OCI-LY1 (cell line): Measurements from ENCODE around the gene CDPF1.
"Not testable (repeated sequence)": the region's sequence is repeated elsewhere in the genome, so short reads cannot be mapped to it uniquely, and the experiment has no call there.

Experiments used
- H2AFZ ChIP-seq: fragments of 200-600 bp; sonication (generic), shearing (Covaris generic); 2 replicates; pipeline ENCODE4 v1.6.0; 2014; ENCODE audit warnings: antibody characterized with exemption, mild to moderate bottlenecking, low read length
- H3F3A ChIP-seq: fragments of 200-600 bp; sonication (generic), shearing (Covaris generic); 2 replicates; pipeline ENCODE4 v1.6.0; 2014; ENCODE audit warnings: mild to moderate bottlenecking, antibody characterized with exemption, low read length, moderate library complexity; ENCODE audit not compliant: insufficient read depth
- H3K27ac ChIP-seq: fragments of 200-600 bp; sonication (generic); 2 replicates; pipeline ENCODE4 v1.5.1; 2014; ENCODE audit warnings: low read length, mixed run types, mild to moderate bottlenecking, low read depth; ENCODE audit not compliant: poor library complexity, severe bottlenecking
- H3K27me3 ChIP-seq: fragments of 200-600 bp; sonication (generic); 2 replicates; pipeline ENCODE4 v1.6.0; 2014; ENCODE audit warnings: antibody characterized with exemption, mild to moderate bottlenecking, low read length, moderate library complexity; ENCODE audit not compliant: insufficient read depth
- H3K36me3 ChIP-seq: fragments of 200-600 bp; sonication (generic); 2 replicates; pipeline ENCODE4 v1.6.1; 2014; ENCODE audit warnings: mild to moderate bottlenecking, antibody characterized with exemption, low read length, moderate library complexity, mixed read lengths; ENCODE audit not compliant: insufficient read depth
- H3K4me1 ChIP-seq: fragments of 200-600 bp; sonication (generic); 2 replicates; pipeline ENCODE4 v1.5.1; 2014; ENCODE audit warnings: mild to moderate bottlenecking, low read length, moderate library complexity; ENCODE audit not compliant: insufficient read depth, severe bottlenecking
- H3K4me2 ChIP-seq: fragments of 200-600 bp; sonication (generic), shearing (Covaris generic); 2 replicates; pipeline ENCODE4 v1.6.1; 2014; ENCODE audit warnings: low read length
- H3K4me3 ChIP-seq: fragments of 200-600 bp; sonication (generic); 2 replicates; pipeline ENCODE4 v1.5.1; 2014; ENCODE audit warnings: low read length, low read depth, mild to moderate bottlenecking, mixed read lengths; ENCODE audit not compliant: poor library complexity, severe bottlenecking
- H3K79me2 ChIP-seq: fragments of 200-600 bp; shearing (Covaris generic); 2 replicates; pipeline ENCODE4 v1.6.1; 2016; ENCODE audit warnings: mixed run types, low read length, mixed read lengths; ENCODE audit not compliant: insufficient read depth
- H3K9ac ChIP-seq: fragments of 200-600 bp; sonication (generic), shearing (Covaris generic); 2 replicates; pipeline ENCODE4 v1.6.1; 2014; ENCODE audit warnings: mild to moderate bottlenecking, low read length, mixed read lengths
- H3K9me2 ChIP-seq: fragments of 200-600 bp; sonication (generic), shearing (Covaris generic); 2 replicates; pipeline ENCODE4 v1.6.1; 2014; ENCODE audit warnings: low read depth, mild to moderate bottlenecking, low read length, mixed read lengths
- H3K9me3 ChIP-seq: fragments of 200-600 bp; shearing (Covaris generic); 2 replicates; pipeline ENCODE4 v1.6.1; 2014; ENCODE audit warnings: low read length, mixed read lengths
- H4K20me1 ChIP-seq: fragments of 200-600 bp; sonication (generic), shearing (Covaris generic); 2 replicates; pipeline ENCODE4 v1.6.0; 2016; ENCODE audit warnings: mild to moderate bottlenecking, low read length; ENCODE audit not compliant: insufficient read depth
- CTCF ChIP-seq: fragments of 200-600 bp; sonication (generic), shearing (Covaris generic); IDR thresholded peaks from 2 replicates; pipeline ENCODE4 v1.5.1; 2017; ENCODE audit warnings: mild to moderate bottlenecking, antibody characterized with exemption, low read length, moderate library complexity, mixed read lengths
- EZH2 ChIP-seq: fragments of 200-600 bp; sonication (generic), shearing (Covaris generic); IDR thresholded peaks from 2 replicates; pipeline ENCODE4 v1.8.0; 2017; ENCODE audit warnings: borderline replicate concordance, mixed run types, mild to moderate bottlenecking, antibody characterized with exemption, low read length, moderate library complexity, mixed read lengths

Gene CDPF1

GRCh38 chr22:46267431-46268279, 17.6 kb upstream of the CDPF1 start, which contains the start of gene TTC38:
Gene TTC38, plus strand, starts transcription at chr22:46268008. Its CDS starts 32 bp downstream, at chr22:46268040.
- H3K79me2 ChIP-seq = no peaks in the 10 kb centered on the region
- H2AFZ ChIP-seq = no peak within 1 kb of the TSS
- H4K20me1 ChIP-seq = no peaks in the 10 kb centered on the region
- H3K4me3 ChIP-seq = peak within 1 kb of the TSS; percentile 58
- H3K4me1 ChIP-seq = peaks cover 6% of the 10 kb centered on the region
- H3K9me2 ChIP-seq = no peaks in the 10 kb centered on the region
- no peak within 1 kb of the TSS for H3K27ac ChIP-seq
- peak within 1 kb of the TSS; percentile 12; the same call in 1 of the 2 replicates for H3K9ac ChIP-seq
- no peaks in the 10 kb centered on the region; the same call in 1 of the 2 replicates for H3K36me3 ChIP-seq
- peaks cover 7% of the 10 kb centered on the region; the same call in 1 of the 2 replicates for H3K9me3 ChIP-seq
- TF ChIP-seq CTCF = no peak
- H3K4me2 ChIP-seq = peak within 1 kb of the TSS; percentile 54
- H3K27me3 ChIP-seq = peaks cover 7% of the 10 kb centered on the region
- H3F3A ChIP-seq = no peaks in the 10 kb centered on the region

DNA sequence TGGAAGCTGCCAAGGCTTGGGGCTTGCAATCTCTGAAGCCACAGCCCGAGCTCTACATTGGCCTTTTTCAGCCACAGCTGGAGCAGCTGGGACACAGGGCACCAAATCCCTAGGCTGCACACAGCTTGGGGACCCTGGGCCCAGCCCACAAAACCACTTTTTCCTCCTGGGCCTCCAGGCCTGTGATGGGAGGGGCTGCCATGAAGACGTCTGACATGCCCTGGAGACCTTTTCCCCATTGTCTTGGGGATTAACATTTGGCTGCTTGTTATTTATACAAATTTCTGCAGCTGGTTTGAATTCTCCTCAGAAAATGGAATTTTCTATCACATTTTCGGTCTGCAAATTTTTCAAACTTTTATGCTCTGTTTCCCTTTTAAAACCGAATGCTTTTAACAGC, 15.5 kb upstream of the CDPF1 start:
- H3K36me3 ChIP-seq, H3K9ac ChIP-seq, H3K4me2 ChIP-seq, H3K27me3 ChIP-seq, H3K9me3 ChIP-seq, H3K9me2 ChIP-seq, H2AFZ ChIP-seq, H3K4me3 ChIP-seq, H4K20me1 ChIP-seq, H3F3A ChIP-seq, H3K27ac ChIP-seq, H3K79me2 ChIP-seq, H3K4me1 ChIP-seq: not testable (repeated sequence)

- H3K79me2 ChIP-seq, H3K36me3 ChIP-seq, H3K27ac ChIP-seq, H3K27me3 ChIP-seq, H3K9ac ChIP-seq, H3K4me2 ChIP-seq, H3F3A ChIP-seq, H3K9me3 ChIP-seq, H3K9me2 ChIP-seq, H3K4me1 ChIP-seq, H3K4me3 ChIP-seq, H2AFZ ChIP-seq, H4K20me1 ChIP-seq: not testable (repeated sequence)
Measured at GRCh38 chr22:46264520-46264919, 14.4 kb upstream of the CDPF1 start.

- Histone ChIP-seq H3K36me3 (no peaks in the 10 kb centered on the region; the same call in 1 of the 2 replicates), H3K9ac (no peak within 1 kb of the TSS), H3K27ac (no peak within 1 kb of the TSS), H3K9me2 (no peaks in the 10 kb centered on the region), H3K79me2 (no peaks in the 10 kb centered on the region), H3K4me2 (no peak within 1 kb of the TSS), H4K20me1 (no peaks in the 10 kb centered on the region), H3F3A (no peaks in the 10 kb centered on the region), H3K9me3 (peaks cover 7% of the 10 kb centered on the region; the same call in 1 of the 2 replicates), H2AFZ (no peak within 1 kb of the TSS), H3K4me3 (no peak within 1 kb of the TSS), H3K27me3 (no peaks in the 10 kb centered on the region; the same call in 1 of the 2 replicates), H3K4me1 (peaks cover 4% of the 10 kb centered on the region)
- TF ChIP-seq EZH2 (no peak), CTCF (no peak)
Measured at GRCh38 chr22:46263216-46263590, 13.1 kb upstream of the CDPF1 start, which contains the start of gene PKDREJ. Gene PKDREJ, minus strand, starts transcription at chr22:46263343. Its CDS starts 21 bp downstream, at chr22:46263322.
